AG09319 (cell line): ENCODE data around the gene TSPAN5.
"Not testable (repeated sequence)": the region's sequence is repeated elsewhere in the genome, so short reads cannot be mapped to it uniquely, and the experiment has no call there.

Experiments
- DNase-seq: peaks from one replicate; pipeline ENCODE4 v3.0.0-alpha.2; 2010; ENCODE audit warnings: low read depth; ENCODE audit errors: extremely low read depth
- CTCF ChIP-seq: IDR thresholded peaks from 2 replicates; pipeline ENCODE4 v1.5.1; 2011; ENCODE audit warnings: low read depth, mild to moderate bottlenecking, inconsistent platforms, low read length, moderate library complexity

The TSPAN5 gene

GRCh38 chr4:98462487-98462886, 195.9 kb downstream of the TSPAN5 start:
- TF ChIP-seq CTCF = no peak
- DNase-seq = no peak

DNA sequence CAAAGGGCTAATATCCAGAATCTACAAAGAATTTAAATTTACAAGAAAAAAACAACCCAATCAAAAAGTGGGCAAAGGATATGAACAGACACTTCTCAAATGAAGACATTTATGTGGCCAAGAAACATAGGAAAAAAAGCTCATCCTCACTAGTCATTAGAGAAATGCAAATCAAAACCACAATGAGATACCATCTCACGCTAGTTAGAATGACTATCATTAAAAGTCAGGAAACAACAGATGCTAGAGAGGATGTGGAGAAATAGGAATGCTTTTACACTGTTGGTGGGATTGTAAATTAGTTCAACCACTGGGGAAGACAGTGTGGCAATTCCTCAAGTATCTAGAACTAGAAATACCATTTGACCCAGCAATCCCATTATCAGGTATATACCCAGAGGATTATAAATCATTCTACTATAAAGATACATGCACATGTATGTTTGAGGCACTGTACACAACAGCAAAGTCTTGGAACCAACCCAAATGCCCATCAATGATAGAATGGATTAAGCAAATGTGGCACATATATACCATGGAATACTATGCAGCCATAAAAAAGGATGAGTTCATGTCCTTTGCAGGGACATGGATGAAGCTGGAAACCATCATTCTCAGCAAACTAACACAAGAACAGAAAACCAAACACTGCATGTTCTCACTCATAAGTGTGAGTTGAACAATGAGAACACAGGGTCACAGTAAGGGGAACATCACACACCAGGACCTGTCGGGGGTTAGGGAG, 197.1 kb downstream of the TSPAN5 start:
- DNase-seq = not testable (repeated sequence)

- not testable (repeated sequence) for DNase-seq
Observed at GRCh38 chr4:98457422-98457821, 201.0 kb downstream of the TSPAN5 start.

GRCh38 chr4:98452091-98452490, 206.3 kb downstream of the TSPAN5 start:
- no peak for DNase-seq
- TF ChIP-seq CTCF = no peak

DNA sequence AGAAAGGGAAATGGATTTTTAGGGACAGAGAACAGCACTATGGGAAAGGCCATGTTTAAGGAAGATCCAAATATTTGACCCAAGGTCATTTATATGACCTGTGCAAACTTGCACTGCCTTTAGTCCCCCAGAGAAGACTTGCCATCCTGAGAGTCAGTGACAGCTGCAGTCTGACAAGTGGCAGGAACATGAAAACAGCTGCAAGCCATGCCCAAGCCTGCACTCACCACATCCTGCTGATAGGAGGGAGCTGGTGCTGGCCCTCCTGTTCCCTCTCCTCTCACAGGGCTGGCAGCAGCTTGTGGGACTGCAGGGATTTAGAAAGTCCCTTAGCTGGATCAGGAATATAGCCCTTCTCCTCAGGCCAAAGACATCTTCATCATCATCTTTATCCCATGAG, 209.5 kb downstream of the TSPAN5 start:
- no peak for TF ChIP-seq CTCF
- no peak for DNase-seq

DNA sequence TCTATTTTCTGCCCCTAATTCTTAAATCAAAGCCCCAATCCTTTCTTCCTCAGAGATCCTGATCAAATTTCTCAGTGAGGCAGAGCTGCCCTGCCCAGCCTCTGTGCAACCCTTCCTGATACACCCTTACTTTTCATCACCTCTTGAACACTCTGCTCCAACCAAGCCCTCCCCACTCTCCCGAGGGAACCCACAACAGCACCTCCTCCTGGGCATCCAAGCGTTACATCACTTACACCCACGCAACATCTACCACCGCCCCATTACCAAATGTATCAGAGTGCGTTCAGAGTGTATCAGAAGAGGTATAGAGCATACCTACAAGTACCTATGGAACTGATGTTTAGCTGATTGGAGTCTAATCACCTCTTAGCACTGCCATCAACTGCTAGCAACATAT, 210.8 kb downstream of the TSPAN5 start:
- no peak for TF ChIP-seq CTCF
- DNase-seq = no peak

GRCh38 chr4:98446499-98447375, 211.7 kb downstream of the TSPAN5 start:
- no peak for TF ChIP-seq CTCF
- DNase-seq = no peak

DNA sequence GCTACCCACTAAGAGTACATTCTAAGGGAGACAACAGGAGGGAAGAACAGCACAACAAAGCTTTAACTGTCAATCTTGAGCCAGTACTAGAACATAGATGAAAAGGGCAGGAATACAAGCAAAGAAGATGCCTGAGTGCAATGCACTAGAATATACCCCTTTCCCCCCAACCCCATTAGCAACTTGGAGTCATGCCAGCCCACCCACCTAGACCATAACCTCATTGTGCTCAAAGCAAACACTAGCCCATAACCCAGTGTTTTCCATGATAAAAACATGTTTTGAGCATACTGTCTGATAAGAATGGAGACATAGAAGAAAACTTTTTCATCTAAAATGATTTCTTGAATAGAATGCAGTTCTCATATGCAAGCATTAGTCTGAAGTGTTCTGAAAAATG, 214.0 kb downstream of the TSPAN5 start:
- no peak for TF ChIP-seq CTCF
- no peak for DNase-seq
